ENCODE results near the gene HSD3B7.
A peak's percentile ranks its signal among the peaks of the same experiment; 100 is the strongest.

The HSD3B7 gene

DNA sequence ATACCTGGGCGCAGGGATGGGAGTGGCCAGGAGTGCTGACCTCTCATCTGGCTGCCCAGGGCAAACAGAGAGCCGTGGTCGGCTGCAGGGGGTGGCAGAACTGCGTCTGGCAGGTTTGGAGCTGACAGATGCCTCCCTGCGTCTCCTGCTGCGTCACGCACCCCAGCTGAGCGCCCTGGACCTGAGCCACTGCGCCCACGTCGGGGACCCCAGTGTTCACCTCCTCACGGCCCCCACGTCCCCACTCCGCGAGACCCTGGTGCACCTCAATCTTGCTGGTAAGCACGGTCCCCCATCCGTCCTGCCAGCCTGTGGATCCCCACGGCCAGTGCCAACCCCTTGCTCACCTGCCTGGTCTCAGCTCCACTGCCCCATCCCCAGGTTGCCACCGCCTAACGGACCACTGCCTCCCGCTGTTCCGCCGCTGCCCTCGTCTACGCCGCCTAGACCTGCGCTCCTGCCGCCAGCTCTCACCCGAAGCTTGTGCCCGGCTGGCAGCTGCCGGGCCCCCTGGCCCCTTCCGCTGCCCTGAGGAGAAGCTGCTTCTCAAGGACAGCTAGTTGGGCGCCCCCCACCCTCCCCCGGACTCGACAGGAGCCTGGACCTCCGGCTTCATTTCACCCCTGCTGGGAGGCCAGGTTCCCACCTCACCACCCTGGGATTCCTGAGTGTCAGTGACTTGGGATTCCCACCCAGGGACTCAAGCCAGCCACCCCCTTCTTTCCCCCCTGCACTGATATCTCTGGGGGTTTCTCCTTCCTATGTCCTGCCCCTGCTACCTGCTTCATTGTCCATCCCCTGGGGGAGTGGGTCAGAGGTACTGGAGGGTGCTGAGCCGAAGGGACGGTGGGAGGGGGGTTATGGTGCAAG is 38.1 kb upstream of the HSD3B7 start:
- no peak overlapping the region for H3K4me3 ChIP-seq (replicated peaks in 1 of 2; ENCODE audit: low read depth in 2 of 2, low read length in 2 of 2)
- DNase-seq (ENCODE audit: low read depth in 2 of 2) = no peak
- TF ChIP-seq, protein P1, sequence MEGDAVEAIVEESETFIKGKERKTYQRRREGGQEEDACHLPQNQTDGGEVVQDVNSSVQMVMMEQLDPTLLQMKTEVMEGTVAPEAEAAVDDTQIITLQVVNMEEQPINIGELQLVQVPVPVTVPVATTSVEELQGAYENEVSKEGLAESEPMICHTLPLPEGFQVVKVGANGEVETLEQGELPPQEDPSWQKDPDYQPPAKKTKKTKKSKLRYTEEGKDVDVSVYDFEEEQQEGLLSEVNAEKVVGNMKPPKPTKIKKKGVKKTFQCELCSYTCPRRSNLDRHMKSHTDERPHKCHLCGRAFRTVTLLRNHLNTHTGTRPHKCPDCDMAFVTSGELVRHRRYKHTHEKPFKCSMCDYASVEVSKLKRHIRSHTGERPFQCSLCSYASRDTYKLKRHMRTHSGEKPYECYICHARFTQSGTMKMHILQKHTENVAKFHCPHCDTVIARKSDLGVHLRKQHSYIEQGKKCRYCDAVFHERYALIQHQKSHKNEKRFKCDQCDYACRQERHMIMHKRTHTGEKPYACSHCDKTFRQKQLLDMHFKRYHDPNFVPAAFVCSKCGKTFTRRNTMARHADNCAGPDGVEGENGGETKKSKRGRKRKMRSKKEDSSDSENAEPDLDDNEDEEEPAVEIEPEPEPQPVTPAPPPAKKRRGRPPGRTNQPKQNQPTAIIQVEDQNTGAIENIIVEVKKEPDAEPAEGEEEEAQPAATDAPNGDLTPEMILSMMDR (IDR thresholded peaks at IDR 0.05; ENCODE audit: low read depth, low read length) = no peak

GRCh38 chr16:30947541-30947858 is 37.5 kb upstream of the HSD3B7 start:
- DNase-seq (ENCODE audit: low read depth in 2 of 2) = no peak
- no peak overlapping the region for H3K4me3 ChIP-seq (replicated peaks in 1 of 2; ENCODE audit: low read depth in 2 of 2, low read length in 2 of 2)
- TF ChIP-seq, protein P1 (IDR thresholded peaks at IDR 0.05; ENCODE audit: low read depth, low read length) = no peak

DNA sequence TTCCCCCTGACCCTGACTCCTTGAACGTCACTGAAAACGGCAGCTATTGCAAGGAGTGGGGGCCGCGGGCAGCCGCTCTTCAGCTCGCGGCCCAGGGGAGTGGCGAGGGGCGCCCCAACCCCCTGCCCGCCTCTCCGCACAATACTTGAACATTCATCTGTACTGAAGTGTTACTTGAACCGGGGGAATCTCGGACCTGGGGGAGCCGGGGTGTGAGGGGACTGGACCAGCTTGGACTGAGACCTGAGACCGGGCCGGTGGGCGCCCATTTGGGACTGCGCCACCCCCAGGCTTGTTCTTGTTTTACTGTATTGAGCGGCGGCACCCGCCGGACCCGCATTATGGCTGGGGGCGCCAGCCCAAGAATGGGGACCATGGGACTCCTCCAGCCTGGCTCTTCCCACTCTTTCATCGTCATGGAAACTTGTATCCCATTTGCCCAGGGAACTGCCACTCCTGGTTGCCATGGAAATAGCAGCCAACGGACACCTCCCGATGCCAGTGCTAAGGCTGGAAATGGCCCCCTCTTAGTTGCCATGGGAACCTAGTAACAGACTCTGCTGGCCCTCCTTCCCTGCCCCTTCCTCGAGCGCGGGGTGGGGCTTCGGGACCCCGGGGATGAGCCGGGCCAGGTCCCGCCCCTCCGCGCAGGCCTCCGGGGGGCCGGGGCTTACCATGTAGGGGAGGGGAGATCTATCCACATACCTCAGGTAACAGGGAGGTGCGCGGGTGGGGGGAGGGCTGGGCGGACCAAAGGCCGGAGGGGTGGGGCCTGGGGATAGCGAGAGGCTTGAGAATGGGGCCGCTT is 36.9 kb upstream of the HSD3B7 start:
- TF ChIP-seq, protein P1 (IDR thresholded peaks at IDR 0.05; ENCODE audit: low read depth, low read length) = no peak
- peak; percentile 98 to 99 for DNase-seq (ENCODE audit: low read depth in 2 of 2)
- H3K4me3 ChIP-seq (replicated peaks in 1 of 2; ENCODE audit: low read depth in 2 of 2, low read length in 2 of 2) = peak overlapping the region; percentile 83 to 86

GRCh38 chr16:30948667-30949649 is 36.0 kb upstream of the HSD3B7 start, which contains the start of gene ORAI3:
Gene ORAI3 (plus strand): TSS chr16:30949068. CDS start chr16:30949290, 222 bp downstream.
- peak; percentile 62 to 78 for DNase-seq (ENCODE audit: low read depth in 2 of 2)
- peak within 1 kb of the TSS; percentile 83 to 86 for H3K4me3 ChIP-seq (replicated peaks in 1 of 2; ENCODE audit: low read depth in 2 of 2, low read length in 2 of 2)
- TF ChIP-seq, protein P1 (IDR thresholded peaks at IDR 0.05; ENCODE audit: low read depth, low read length) = no peak

DNA sequence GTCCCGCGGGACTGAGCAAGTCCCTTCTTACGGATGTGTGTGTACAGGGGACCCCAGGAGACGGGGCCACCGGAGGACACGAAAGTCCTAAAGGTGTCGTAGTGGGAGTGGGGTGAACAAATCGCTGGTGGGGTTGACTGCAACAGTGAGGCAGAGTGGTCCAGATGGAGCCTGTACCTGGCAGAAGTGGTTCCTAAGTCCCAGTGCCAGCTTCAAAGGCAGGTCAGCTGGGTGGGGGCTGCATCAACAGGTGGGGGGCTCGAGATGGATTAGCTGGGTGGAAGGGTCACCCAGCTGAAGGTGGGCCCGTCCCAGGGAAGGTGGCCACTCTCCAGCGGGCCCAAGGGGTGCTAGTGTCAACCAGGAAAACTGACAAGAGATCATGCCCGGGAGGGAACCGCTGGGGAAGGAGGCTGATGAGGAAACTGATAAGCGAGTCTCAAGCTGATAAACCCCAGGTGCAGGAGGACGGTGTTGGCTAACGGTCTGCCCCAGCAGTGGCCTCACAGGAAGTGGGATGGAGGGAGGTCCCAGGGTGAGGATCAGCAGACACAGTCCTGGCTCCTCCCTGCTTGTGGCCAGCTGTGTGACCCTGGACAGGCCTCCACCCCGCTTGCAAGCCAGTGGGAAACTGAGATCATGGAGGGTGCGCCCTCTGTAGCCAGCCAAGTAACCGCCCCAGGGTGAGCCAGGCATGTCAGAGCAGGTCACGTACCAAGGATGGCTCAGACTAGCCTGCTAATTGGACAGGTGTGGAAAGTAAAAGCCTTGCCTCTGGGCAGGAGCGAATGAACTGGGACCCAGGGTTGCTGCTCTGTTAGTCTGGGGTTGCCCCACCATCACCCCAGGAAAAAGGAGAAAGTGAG is 35.1 kb upstream of the HSD3B7 start:
- TF ChIP-seq, protein P1 (IDR thresholded peaks at IDR 0.05; ENCODE audit: low read depth, low read length) = no peak
- peak; percentile 90 to 93 for DNase-seq (ENCODE audit: low read depth in 2 of 2)
- peak overlapping the region; percentile 83 to 86 for H3K4me3 ChIP-seq (replicated peaks in 1 of 2; ENCODE audit: low read depth in 2 of 2, low read length in 2 of 2)

Data from cardiac fibroblast (primary cell).